NCI-H774 (cell line): Measurements from ENCODE around the gene PTGIR.
A peak's percentile ranks its signal among the peaks of the same experiment; 100 is the strongest.

ENCODE experiments used
- DNase-seq: peaks from one replicate; lab custom pipeline; 2025; lab: John Stamatoyannopoulos, UW

PTGIR gene

GRCh38 chr19:46601318-46602224 is 23.3 kb downstream of the PTGIR start, which contains the start of gene CALM3:
TSS of gene CALM3 (plus strand) at chr19:46601330. CDS start at chr19:46601435, 105 bp downstream.
- DNase-seq, result no peak

- peak; percentile 97 for DNase-seq
These were observed 24.2 kb downstream of the PTGIR start for GRCh38 chr19:46600384-46601317.

GRCh38 chr19:46599716-46600373 is 25.0 kb downstream of the PTGIR start:
- no peak for DNase-seq

- DNase-seq, result no peak
These were observed 26.4 kb downstream of the PTGIR start for GRCh38 chr19:46598372-46598917.

- no peak for DNase-seq
These were observed 28.9 kb downstream of the PTGIR start for GRCh38 chr19:46596008-46596407.

- DNase-seq, result no peak
These were observed 33.0 kb downstream of the PTGIR start for GRCh38 chr19:46591870-46592269.

GRCh38 chr19:46591254-46591653 is 33.6 kb downstream of the PTGIR start:
- no peak for DNase-seq

- DNase-seq, result no peak
These were observed 37.0 kb downstream of the PTGIR start for GRCh38 chr19:46587861-46588260.

GRCh38 chr19:46586294-46586693 is 38.6 kb downstream of the PTGIR start:
- DNase-seq, result no peak

GRCh38 chr19:46585539-46585938 is 39.4 kb downstream of the PTGIR start:
- DNase-seq, result no peak

GRCh38 chr19:46580247-46580646 is 44.6 kb downstream of the PTGIR start:
- no peak for DNase-seq

- no peak for DNase-seq
These were observed 45.5 kb downstream of the PTGIR start for GRCh38 chr19:46579361-46579879.

GRCh38 chr19:46578450-46578849 is 46.4 kb downstream of the PTGIR start:
- no peak for DNase-seq

- no peak for DNase-seq
These were observed 50.4 kb downstream of the PTGIR start for GRCh38 chr19:46574533-46574932.

- no peak for DNase-seq
These were observed 51.0 kb downstream of the PTGIR start for GRCh38 chr19:46573679-46574498.

- no peak for DNase-seq
These were observed 53.4 kb downstream of the PTGIR start for GRCh38 chr19:46571495-46571894.
